Activated B cell treated with CpG ODN at 0.5 μM for 24 hours (primary cell): ENCODE results near the gene COLEC11. TPM values are rescaled to one million over a fixed set of nuclear protein-coding genes. Genes with fewer than 3 reads are reported as not detected.

Experiments used
- ATAC-seq: fragments of 200-7000 bp; cut with Tn5 transposase; one replicate; pipeline ENCODE4 v1.10.0; 2021; ENCODE audit warnings: low read depth, mild to moderate bottlenecking, moderate library complexity
- CTCF ChIA-PET: fragments of 350-600 bp; sonication (Branson Sonifier 250); formaldehyde crosslinking; loops from one replicate; lab custom pipeline; 2021; ENCODE audit warnings: antibody characterized with exemption; lab: Charles Lee
- POLR2A ChIA-PET: fragments of 350-600 bp; sonication (Branson Sonifier 250); formaldehyde crosslinking; loops from one replicate; lab custom pipeline; 2021; ENCODE audit warnings: antibody characterized with exemption; lab: Charles Lee
- DNase-seq: peaks from one replicate; pipeline ENCODE4 v3.0.0; 2022
- H3K27ac Mint-ChIP-seq: one replicate; pipeline ENCODE4 v1.8.0; 2020; ENCODE audit warnings: mixed read lengths
- H3K27me3 Mint-ChIP-seq: one replicate; pipeline ENCODE4 v1.8.0; 2021; ENCODE audit warnings: mixed read lengths
- H3K36me3 Mint-ChIP-seq: one replicate; pipeline ENCODE4 v1.8.0; 2021; ENCODE audit warnings: low read depth, mixed read lengths
- H3K4me1 Mint-ChIP-seq: one replicate; pipeline ENCODE4 v1.8.0; 2021; ENCODE audit warnings: mixed read lengths
- H3K4me3 Mint-ChIP-seq: one replicate; pipeline ENCODE4 v1.8.0; 2020; ENCODE audit warnings: mild to moderate bottlenecking, mixed read lengths
- H3K9me3 Mint-ChIP-seq: one replicate; pipeline ENCODE4 v1.8.0; 2020; ENCODE audit warnings: mixed read lengths
- intact Hi-C: fragments of 100-400 bp; cut with micrococcal nuclease; formaldehyde crosslinking; loops from one replicate; pipeline ENCODE4 v1.15.1; 2024
- total RNA-seq: library from RNA; stranded (reverse); gene quantifications from 2 replicates; pipeline ENCODE4 v1.2.3, GENCODE V29; 2022
- TF ChIP-seq, protein P1 (sequence below): fragments of 200-600 bp; IDR thresholded peaks from one replicate; pipeline ENCODE4 v1.8.0; 2022; ENCODE audit warnings: antibody characterized with exemption, mild to moderate bottlenecking

The COLEC11 gene
- total RNA-seq, 1 donor from 2014 or later: not detected

DNA sequence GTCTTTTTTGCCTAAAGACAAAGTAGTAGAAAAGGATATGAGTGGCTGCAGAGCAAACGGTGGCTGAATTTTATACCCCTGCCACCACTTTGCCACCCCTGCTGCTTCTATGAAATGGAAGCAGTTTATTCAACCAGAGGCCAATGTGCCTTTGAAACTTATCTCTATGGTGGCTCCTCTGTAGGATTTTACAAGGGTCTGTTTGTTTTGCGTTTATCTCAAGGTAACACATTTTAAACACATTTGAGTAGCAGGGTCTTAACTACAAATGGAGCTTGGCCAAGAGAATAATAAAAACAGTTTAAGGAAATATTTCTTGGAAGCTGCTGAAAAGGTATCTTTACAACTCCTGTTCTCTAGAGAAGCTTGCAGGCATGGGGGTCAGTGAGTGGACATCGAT lies 69.2 kb downstream of the COLEC11 start:
- DNase-seq (no peak), ATAC-seq (no peak)
- Mint-ChIP-seq H3K27me3 (peaks cover 2% of the 10 kb centered on the region), H3K27ac (no peak overlapping the region), H3K36me3 (no peaks in the 10 kb centered on the region), H3K4me1 (peaks cover 25% of the 10 kb centered on the region), H3K4me3 (no peak overlapping the region), H3K9me3 (no peaks in the 10 kb centered on the region)
- intact Hi-C loops: no loop called here
- ChIA-PET POLR2A (no interaction called here), CTCF (no interaction called here)
- TF ChIP-seq, protein P1, sequence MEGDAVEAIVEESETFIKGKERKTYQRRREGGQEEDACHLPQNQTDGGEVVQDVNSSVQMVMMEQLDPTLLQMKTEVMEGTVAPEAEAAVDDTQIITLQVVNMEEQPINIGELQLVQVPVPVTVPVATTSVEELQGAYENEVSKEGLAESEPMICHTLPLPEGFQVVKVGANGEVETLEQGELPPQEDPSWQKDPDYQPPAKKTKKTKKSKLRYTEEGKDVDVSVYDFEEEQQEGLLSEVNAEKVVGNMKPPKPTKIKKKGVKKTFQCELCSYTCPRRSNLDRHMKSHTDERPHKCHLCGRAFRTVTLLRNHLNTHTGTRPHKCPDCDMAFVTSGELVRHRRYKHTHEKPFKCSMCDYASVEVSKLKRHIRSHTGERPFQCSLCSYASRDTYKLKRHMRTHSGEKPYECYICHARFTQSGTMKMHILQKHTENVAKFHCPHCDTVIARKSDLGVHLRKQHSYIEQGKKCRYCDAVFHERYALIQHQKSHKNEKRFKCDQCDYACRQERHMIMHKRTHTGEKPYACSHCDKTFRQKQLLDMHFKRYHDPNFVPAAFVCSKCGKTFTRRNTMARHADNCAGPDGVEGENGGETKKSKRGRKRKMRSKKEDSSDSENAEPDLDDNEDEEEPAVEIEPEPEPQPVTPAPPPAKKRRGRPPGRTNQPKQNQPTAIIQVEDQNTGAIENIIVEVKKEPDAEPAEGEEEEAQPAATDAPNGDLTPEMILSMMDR: no peak

DNA sequence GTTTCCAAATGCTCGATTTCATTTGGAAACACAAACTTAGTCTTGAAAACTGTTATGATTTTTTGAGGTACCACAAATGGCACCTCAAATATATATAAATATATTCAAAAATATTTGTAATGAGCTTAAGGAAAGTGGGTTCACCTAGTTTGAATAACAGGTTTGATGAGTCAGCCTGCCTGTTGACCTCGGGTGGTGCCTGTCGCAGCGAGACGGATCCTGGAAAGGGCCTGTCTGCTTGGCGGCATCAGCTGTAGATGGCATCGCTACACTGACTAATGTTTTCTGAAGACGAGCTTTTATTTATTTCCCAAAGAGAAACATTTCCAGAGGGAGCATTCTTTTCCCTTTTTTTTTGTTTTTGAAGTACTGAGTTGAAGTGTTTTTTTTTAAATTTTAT lies 70.0 kb downstream of the COLEC11 start:
- ChIA-PET CTCF (no interaction called here), POLR2A (no interaction called here)
- ATAC-seq (no peak), DNase-seq (no peak)
- TF ChIP-seq, protein P1: no peak
- intact Hi-C loops: no loop called here
- no peak overlapping the region for H3K27ac Mint-ChIP-seq
- H3K27me3 Mint-ChIP-seq: peaks cover 5% of the 10 kb centered on the region
- H3K36me3 Mint-ChIP-seq: no peaks in the 10 kb centered on the region
- peaks cover 20% of the 10 kb centered on the region for H3K4me1 Mint-ChIP-seq
- no peak overlapping the region for H3K4me3 Mint-ChIP-seq
- no peaks in the 10 kb centered on the region for H3K9me3 Mint-ChIP-seq

DNA sequence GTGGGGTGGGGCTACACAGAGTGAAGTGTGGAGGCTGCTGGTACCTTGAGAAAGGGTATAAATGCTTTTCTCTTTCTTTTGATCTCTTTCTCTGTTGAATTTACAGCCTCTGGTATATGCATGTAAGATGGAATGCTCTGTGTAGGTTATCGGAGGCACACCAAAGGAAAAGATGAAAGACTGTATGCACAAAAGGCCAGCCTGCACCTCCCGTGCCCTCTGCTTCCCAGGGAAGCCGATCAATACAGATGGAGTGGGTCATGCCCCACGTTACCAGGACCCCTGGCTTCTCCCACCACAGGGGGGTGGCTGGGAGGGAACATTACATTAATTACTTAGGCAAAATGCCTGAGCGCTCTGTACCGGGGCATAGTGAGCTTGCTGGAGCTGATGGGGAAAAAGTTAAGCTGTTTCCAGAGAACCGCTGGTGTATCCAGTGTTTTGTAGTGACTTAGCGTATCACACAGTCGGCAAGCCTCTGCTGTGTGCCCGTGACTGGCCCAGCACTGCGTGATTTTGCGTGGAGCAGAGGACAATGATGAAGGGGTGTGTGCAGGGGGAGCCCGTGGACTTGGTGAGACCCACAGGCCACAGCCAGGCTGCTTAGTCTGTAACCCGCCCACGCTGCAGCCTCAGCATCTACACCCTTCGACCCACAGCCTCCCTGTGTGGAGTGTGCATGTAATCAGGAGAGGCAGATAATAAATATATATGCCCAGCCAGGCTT lies 71.1 kb downstream of the COLEC11 start:
- TF ChIP-seq, protein P1: no peak
- H3K9me3 Mint-ChIP-seq: no peaks in the 10 kb centered on the region
- H3K4me1 Mint-ChIP-seq: peaks cover 11% of the 10 kb centered on the region
- H3K4me3 Mint-ChIP-seq: no peak overlapping the region
- H3K27me3 Mint-ChIP-seq: peaks cover 5% of the 10 kb centered on the region
- DNase-seq: no peak
- ATAC-seq: no peak
- POLR2A ChIA-PET: no interaction called here
- intact Hi-C loops: no loop called here
- no peak overlapping the region for H3K27ac Mint-ChIP-seq
- CTCF ChIA-PET: no interaction called here
- no peaks in the 10 kb centered on the region for H3K36me3 Mint-ChIP-seq

DNA sequence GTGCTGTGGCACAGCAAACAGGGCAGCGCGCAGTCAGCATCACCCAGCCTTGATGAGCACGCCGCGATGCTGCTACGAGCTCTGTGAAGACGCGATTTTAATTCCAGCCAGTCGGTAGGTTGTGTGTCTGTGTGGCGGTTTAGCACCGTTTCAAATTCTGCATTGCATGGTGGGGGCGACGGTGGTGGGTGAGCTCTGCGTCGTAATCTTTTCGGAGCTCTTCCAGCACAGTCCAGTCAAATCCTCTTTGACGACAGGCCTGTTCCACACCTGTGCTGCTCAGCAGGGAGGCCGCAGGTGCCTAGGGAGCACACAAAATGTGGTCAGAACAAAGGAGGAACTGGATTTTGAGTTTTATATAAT lies 71.7 kb downstream of the COLEC11 start:
- TF ChIP-seq, protein P1: no peak
- H3K27ac Mint-ChIP-seq: no peak overlapping the region
- peaks cover 5% of the 10 kb centered on the region for H3K27me3 Mint-ChIP-seq
- H3K9me3 Mint-ChIP-seq: no peaks in the 10 kb centered on the region
- intact Hi-C loops: no loop called here
- ChIA-PET POLR2A (no interaction called here), CTCF (no interaction called here)
- DNase-seq: no peak
- no peak overlapping the region for H3K4me3 Mint-ChIP-seq
- ATAC-seq: no peak
- H3K4me1 Mint-ChIP-seq: peaks cover 6% of the 10 kb centered on the region
- no peaks in the 10 kb centered on the region for H3K36me3 Mint-ChIP-seq

DNA sequence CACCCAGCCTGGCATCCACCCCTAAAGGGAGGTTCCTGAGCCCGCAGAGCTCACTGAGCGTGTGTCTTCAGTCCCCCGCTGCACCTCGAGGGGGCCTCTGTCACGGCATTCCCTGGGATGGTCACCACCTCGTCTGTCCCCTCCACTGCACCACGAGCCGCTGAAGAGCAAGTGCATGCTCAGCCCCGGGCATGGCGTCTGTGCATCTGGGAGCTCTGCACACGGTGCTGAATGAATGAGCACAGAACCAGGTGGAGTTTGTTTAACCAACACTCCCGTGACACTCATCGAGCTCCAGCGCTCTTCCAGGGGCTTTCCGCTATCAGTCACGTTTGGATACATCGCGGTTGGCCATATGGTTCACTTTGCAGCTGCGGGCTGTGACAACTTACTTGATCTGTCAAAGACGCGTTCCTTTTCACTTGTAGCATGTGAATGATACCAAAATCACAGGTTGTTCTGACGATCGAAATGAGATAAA lies 72.3 kb downstream of the COLEC11 start:
- ATAC-seq: no peak
- Mint-ChIP-seq H3K4me3 (no peak overlapping the region), H3K9me3 (no peaks in the 10 kb centered on the region), H3K36me3 (no peaks in the 10 kb centered on the region), H3K27ac (no peak overlapping the region), H3K4me1 (no peaks in the 10 kb centered on the region), H3K27me3 (peaks cover 5% of the 10 kb centered on the region)
- intact Hi-C loops: no loop called here
- POLR2A ChIA-PET: no interaction called here
- CTCF ChIA-PET: no interaction called here
- DNase-seq: no peak
- TF ChIP-seq, protein P1: no peak
